Panc1 (cell line): ENCODE data around the gene HTR3B.

Experiments
- POLR2AphosphoS5 ChIP-seq: IDR thresholded peaks from 2 replicates; pipeline ENCODE4 v1.6.1; 2012; ENCODE audit warnings: mild to moderate bottlenecking, low read depth, low read length, moderate library complexity
- SIN3A ChIP-seq: IDR thresholded peaks from 2 replicates; pipeline ENCODE4 v1.6.1; 2012; ENCODE audit warnings: low read depth, mild to moderate bottlenecking, low read length, moderate library complexity, borderline replicate concordance; ENCODE audit not compliant: insufficient read depth
- TCF7L2 ChIP-seq: IDR thresholded peaks from 2 replicates; pipeline ENCODE4 v1.6.1; 2011; ENCODE audit warnings: mild to moderate bottlenecking, low read depth, low read length, inconsistent platforms
- TF ChIP-seq, protein P1 (sequence below): fragments of 450-650 bp; IDR thresholded peaks from 2 replicates; pipeline ENCODE4 v1.5.1; 2017; ENCODE audit warnings: mild to moderate bottlenecking

GRCh38 chr11:113986351-113987140, 82.0 kb downstream of the HTR3B start:
- TF ChIP-seq, protein P1, sequence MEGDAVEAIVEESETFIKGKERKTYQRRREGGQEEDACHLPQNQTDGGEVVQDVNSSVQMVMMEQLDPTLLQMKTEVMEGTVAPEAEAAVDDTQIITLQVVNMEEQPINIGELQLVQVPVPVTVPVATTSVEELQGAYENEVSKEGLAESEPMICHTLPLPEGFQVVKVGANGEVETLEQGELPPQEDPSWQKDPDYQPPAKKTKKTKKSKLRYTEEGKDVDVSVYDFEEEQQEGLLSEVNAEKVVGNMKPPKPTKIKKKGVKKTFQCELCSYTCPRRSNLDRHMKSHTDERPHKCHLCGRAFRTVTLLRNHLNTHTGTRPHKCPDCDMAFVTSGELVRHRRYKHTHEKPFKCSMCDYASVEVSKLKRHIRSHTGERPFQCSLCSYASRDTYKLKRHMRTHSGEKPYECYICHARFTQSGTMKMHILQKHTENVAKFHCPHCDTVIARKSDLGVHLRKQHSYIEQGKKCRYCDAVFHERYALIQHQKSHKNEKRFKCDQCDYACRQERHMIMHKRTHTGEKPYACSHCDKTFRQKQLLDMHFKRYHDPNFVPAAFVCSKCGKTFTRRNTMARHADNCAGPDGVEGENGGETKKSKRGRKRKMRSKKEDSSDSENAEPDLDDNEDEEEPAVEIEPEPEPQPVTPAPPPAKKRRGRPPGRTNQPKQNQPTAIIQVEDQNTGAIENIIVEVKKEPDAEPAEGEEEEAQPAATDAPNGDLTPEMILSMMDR, result no peak
- TF ChIP-seq TCF7L2 (no peak), SIN3A (no peak), POLR2AphosphoS5 (no peak)
